Tibial nerve (tissue), 4 donors: ENCODE results near the gene USP37. TPM values are rescaled to one million over a fixed set of nuclear protein-coding genes. Genes with fewer than 3 reads are reported as not detected.
A peak's percentile ranks its signal among the peaks of the same experiment; 100 is the strongest.

Experiments used
- DNase-seq, 2 donors: peaks; one replicate each; pipeline ENCODE4 v3.0.0-alpha.2; 2019; ENCODE audit warnings: low spot score in 2 of 2
- H3K27ac ChIP-seq, 4 donors: fragments of 200-600 bp; sonication (generic) in 3 of 4; one replicate each; pipeline ENCODE4 v1.5.1; 2017 to 2019; ENCODE audit warnings: mild to moderate bottlenecking in 1 of 4
- H3K27me3 ChIP-seq, 2 donors: fragments of 200-600 bp; sonication (generic) in 1 of 2; one replicate each; pipeline versions ENCODE4 v1.5.1 to v1.6.0; 2017 to 2019
- H3K36me3 ChIP-seq, 3 donors: fragments of 200-600 bp; sonication (generic); one replicate each; pipeline ENCODE4 v1.5.1; 2018 to 2019
- H3K4me1 ChIP-seq, 4 donors: fragments of 200-600 bp; sonication (generic) in 3 of 4; one replicate each; pipeline ENCODE4 v1.5.1; 2017 to 2019
- H3K4me3 ChIP-seq, 4 donors: fragments of 200-600 bp; sonication (generic) in 3 of 4; one replicate each; pipeline ENCODE4 v1.5.1; 2017 to 2019; ENCODE audit warnings: mild to moderate bottlenecking in 1 of 4, moderate library complexity in 1 of 4
- H3K9me3 ChIP-seq, 4 donors: fragments of 200-600 bp; sonication (generic) in 3 of 4; one replicate each; pipeline ENCODE4 v1.5.1; 2017 to 2019
- CTCF ChIP-seq, 5 experiments: fragments of 200-600 bp in 3 of 5; fragments of 450-650 bp in 2 of 5; sonication (generic) in 3 of 5; IDR thresholded peaks; one replicate each; pipeline ENCODE4 v1.5.1; 2016 to 2019; ENCODE audit warnings: antibody characterized with exemption in 5 of 5, mild to moderate bottlenecking in 3 of 5, moderate library complexity in 2 of 5
- EP300 ChIP-seq, 2 donors: sonication (generic); formaldehyde crosslinking; IDR thresholded peaks; one replicate each; pipeline ENCODE4 v1.6.1; 2017; ENCODE audit warnings: antibody characterized with exemption in 2 of 2, mild to moderate bottlenecking in 1 of 2
- POLR2A ChIP-seq, 2 donors: fragments of 450-650 bp; IDR thresholded peaks; one replicate each; pipeline ENCODE4 v1.6.1; 2017; ENCODE audit warnings: antibody characterized with exemption in 2 of 2, mild to moderate bottlenecking in 2 of 2, moderate library complexity in 2 of 2
- WGBS, 2 donors: methylation state at CpG; one replicate each; pipeline ENCODE4 v1.1.5; 2018; 5-methylcytosine and 5-hydroxymethylcytosine counted together
- total RNA-seq, 4 donors: library from RNA; depleted of rRNA; stranded (reverse); fragments of >200 nt; gene quantifications; one replicate each; pipeline ENCODE4 v1.1.0, GENCODE V29; 2016

Gene USP37
- total RNA-seq, 4 donors from 2014 or later: 14.0 to 40.8 (median 19.9) TPM

- Histone ChIP-seq H3K27me3 (no peaks in the 10 kb centered on the region), H3K36me3 (peaks cover 0 to 33% (median 3%) of the 10 kb centered on the region in 3 donors), H3K4me3 (peak overlapping the region; percentile 31 to 65 (median 58)), H3K4me1 (peaks cover 0 to 59% (median 34%) of the 10 kb centered on the region in 4 donors), H3K9me3 (no peaks in the 10 kb centered on the region), H3K27ac (peak overlapping the region; percentile 88 to 95 (median 90))
- peak; percentile 63 to 69 for DNase-seq
- TF ChIP-seq POLR2A (IDR thresholded peaks at IDR 0.05) (peak in 1 of 2 donors; percentile 20), CTCF (IDR thresholded peaks at IDR 0.05) (no peak), EP300 (IDR thresholded peaks at IDR 0.05) (peak in 1 of 2 donors; percentile 77)
- WGBS, 2 donors: 6 to 8% methylated on average over 13 of the region's 13 CpGs
Observed at GRCh38 chr2:218406949-218407618, 161.1 kb downstream of the USP37 start.

GRCh38 chr2:218406209-218406948 is 161.8 kb downstream of the USP37 start:
- 1 to 2% methylated on average over 15 to 20 of the region's 56 CpGs for WGBS, 2 donors
- peak overlapping the region; percentile 88 to 97 (median 92) for H3K27ac ChIP-seq
- TF ChIP-seq EP300 (IDR thresholded peaks at IDR 0.05) (peak in 1 of 2 donors; percentile 75), CTCF (IDR thresholded peaks at IDR 0.05) (peak; percentile 84 to 93 (median 87)), POLR2A (IDR thresholded peaks at IDR 0.05) (peak in 1 of 2 donors; percentile 33)

GRCh38 chr2:218405746-218406208 is 162.4 kb downstream of the USP37 start:
- no peak for TF ChIP-seq EP300 (IDR thresholded peaks at IDR 0.05)
- TF ChIP-seq POLR2A (IDR thresholded peaks at IDR 0.05): no peak
- no peak for TF ChIP-seq CTCF (IDR thresholded peaks at IDR 0.05)
- peaks cover 0 to 41% (median 4%) of the 10 kb centered on the region in 3 donors for H3K36me3 ChIP-seq
- no peaks in the 10 kb centered on the region for H3K9me3 ChIP-seq
- peak overlapping the region; percentile 31 to 59 (median 44) for H3K4me3 ChIP-seq
- WGBS, 2 donors: 2 to 3% methylated on average over 12 to 15 of the region's 15 CpGs
- H3K27ac ChIP-seq: peak overlapping the region; percentile 53 to 97 (median 91)
- DNase-seq: peak in 1 of 2 donors; percentile 39
- no peaks in the 10 kb centered on the region for H3K27me3 ChIP-seq
- H3K4me1 ChIP-seq: peaks cover 0 to 71% (median 44%) of the 10 kb centered on the region in 4 donors

More at GRCh38 chr2:218406209-218406948, 161.8 kb downstream of the USP37 start:
- Histone ChIP-seq H3K36me3 (peaks cover 0 to 41% (median 4%) of the 10 kb centered on the region in 3 donors), H3K4me3 (peak overlapping the region; percentile 31 to 65 (median 58)), H3K27me3 (no peaks in the 10 kb centered on the region), H3K4me1 (peaks cover 0 to 66% (median 41%) of the 10 kb centered on the region in 4 donors), H3K9me3 (no peaks in the 10 kb centered on the region)
- DNase-seq: peak; percentile 89 to 95

GRCh38 chr2:218405086-218405745 is 162.9 kb downstream of the USP37 start:
- H3K9me3 ChIP-seq: no peaks in the 10 kb centered on the region
- H3K4me1 ChIP-seq: peaks cover 0 to 71% (median 44%) of the 10 kb centered on the region in 4 donors
- no peak for DNase-seq
- H3K36me3 ChIP-seq: peaks cover 0 to 41% (median 4%) of the 10 kb centered on the region in 3 donors
- H3K27ac ChIP-seq: peak overlapping the region; percentile 53 to 97 (median 91)
- no peak for TF ChIP-seq CTCF (IDR thresholded peaks at IDR 0.05)
- H3K27me3 ChIP-seq: no peaks in the 10 kb centered on the region
- WGBS, 2 donors: 34 to 35% methylated on average over 8 of the region's 8 CpGs
- H3K4me3 ChIP-seq: peak overlapping the region in 1 of 4 donors; percentile 59
